ENCODE data around the gene TRIM64C. TPM values are rescaled to one million over a fixed set of nuclear protein-coding genes. Genes with fewer than 3 reads are reported as not detected.
"Not testable (repeated sequence)": the region's sequence is repeated elsewhere in the genome, so short reads cannot be mapped to it uniquely, and the experiment has no call there.

TRIM64C gene, protein sequence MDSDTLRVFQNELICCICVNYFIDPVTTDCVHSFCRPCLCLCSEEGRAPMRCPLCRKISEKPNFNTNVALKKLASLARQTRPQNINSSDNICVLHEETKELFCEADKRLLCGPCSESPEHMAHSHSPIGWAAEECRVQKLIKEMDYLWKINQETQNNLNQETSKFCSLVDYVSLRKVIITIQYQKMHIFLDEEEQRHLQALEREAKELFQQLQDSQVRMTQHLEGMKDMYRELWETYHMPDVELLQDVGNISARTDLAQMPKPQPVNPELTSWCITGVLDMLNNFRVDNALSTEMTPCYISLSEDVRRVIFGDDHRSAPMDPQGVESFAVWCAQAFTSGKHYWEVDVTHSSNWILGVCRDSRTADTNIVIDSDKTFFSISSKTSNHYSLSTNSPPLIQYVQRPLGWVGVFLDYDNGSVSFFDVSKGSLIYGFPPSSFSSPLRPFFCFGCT
- not detected for polyA plus RNA-seq

DNA sequence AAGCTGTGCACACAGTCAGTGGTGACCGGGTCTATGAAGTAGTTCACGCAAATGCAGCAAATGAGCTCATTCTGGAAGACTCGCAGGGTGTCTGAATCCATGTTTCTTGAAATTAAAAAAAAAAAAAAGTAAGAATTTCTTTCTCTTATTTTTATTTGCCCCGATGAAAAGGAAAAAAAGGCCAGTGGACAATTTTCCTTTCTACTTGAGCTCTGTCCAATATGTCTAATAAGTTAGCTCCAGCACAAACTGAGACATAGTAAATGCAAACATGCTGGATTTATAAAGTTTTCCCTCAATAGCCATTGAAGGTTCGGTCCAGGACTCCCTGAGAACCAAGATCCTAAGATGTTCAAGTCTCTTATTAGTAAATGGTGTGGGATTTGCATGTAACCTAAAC lies at the start of gene TRIM64C:
TRIM64C (minus strand) TSS at position 101 of the 400 bp plus-strand sequence; CDS start at position 101, 0 bp downstream.
- H3K9me3 Mint-ChIP-seq = peaks cover 0 to 30% (median 11%) of the 10 kb centered on the region in 6 donors
- not testable (repeated sequence) for H3K4me1 Mint-ChIP-seq; H3K27ac Mint-ChIP-seq; H3K4me3 Mint-ChIP-seq; H3K36me3 Mint-ChIP-seq; H3K27me3 Mint-ChIP-seq (ENCODE audit: low read depth in 3 of 3); DNase-seq

DNA sequence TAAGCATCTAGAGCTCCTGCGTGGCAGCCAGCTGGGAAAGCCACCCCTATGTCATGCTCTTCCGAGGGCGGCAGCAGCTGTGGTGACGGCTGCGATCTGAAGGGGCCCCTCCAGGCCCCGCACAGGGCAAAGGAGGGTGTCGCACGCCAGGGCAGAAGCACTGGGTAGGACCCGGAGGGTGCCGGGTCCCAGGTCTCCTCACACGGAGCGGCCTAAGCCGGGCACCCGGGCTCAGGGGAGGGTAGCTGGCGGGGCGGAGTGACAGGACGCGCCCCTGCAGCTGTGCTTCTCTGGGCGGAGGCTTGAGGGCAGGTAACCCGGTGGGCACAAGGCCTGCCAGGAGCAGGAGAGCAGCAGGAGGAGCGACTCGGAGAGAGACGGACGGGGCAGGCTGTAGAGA lies 43.4 kb upstream of the TRIM64C start:
- H3K27ac Mint-ChIP-seq; H3K4me3 Mint-ChIP-seq; H3K4me1 Mint-ChIP-seq; H3K36me3 Mint-ChIP-seq; H3K27me3 Mint-ChIP-seq (ENCODE audit: low read depth in 3 of 3); DNase-seq: not testable (repeated sequence)
- peaks cover 0 to 30% (median 16%) of the 10 kb centered on the region in 6 donors for H3K9me3 Mint-ChIP-seq

DNA sequence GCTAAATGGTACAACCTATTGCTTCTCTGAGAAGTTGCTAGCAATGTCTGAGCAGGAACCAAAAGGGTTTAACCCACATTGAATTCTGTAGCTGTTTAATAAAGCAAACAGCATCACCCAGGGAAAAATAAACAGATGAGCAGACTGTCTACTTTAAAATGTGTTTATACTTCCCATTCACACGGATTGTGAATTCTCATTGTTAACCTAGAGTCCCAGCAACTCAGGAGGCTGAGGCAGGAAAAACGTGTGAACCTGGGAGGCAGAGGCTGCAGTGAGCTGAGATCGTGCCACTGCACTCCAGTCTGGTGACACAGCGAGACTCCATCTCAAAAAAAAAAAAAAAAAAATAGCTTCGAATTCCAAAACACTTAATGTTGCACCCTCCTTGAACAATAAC lies 11.0 kb upstream of the TRIM64C start:
- not testable (repeated sequence) for H3K36me3 Mint-ChIP-seq; DNase-seq; H3K4me1 Mint-ChIP-seq; H3K27ac Mint-ChIP-seq; H3K4me3 Mint-ChIP-seq; H3K27me3 Mint-ChIP-seq (ENCODE audit: low read depth in 3 of 3)
- H3K9me3 Mint-ChIP-seq = peaks cover 5 to 71% (median 17%) of the 10 kb centered on the region in 6 donors

DNA sequence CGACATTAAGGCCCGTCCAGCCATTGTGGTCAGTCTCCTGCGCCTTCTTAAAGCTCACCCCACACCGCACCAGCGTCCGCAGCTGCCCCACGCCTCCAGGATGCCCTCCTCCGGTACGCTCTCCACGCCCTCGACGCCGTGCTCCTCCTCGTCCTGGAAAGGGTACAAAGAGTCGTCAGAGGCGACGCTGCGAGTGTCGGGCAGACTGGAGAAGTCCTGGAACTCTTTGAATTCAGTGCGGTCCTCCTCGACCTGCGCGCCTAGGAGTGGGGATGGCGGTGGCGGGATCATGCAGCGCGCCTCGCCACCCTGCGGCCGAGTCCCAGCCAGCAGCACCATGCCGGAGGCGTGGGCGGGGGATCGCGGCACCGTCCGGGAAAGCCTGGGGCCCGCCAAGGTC lies 9.1 kb downstream of the TRIM64C start:
- peaks cover 6 to 25% (median 11%) of the 10 kb centered on the region in 6 donors for H3K9me3 Mint-ChIP-seq
- not testable (repeated sequence) for H3K27me3 Mint-ChIP-seq (ENCODE audit: low read depth in 3 of 3); H3K36me3 Mint-ChIP-seq; H3K4me3 Mint-ChIP-seq; H3K27ac Mint-ChIP-seq; DNase-seq; H3K4me1 Mint-ChIP-seq

DNA sequence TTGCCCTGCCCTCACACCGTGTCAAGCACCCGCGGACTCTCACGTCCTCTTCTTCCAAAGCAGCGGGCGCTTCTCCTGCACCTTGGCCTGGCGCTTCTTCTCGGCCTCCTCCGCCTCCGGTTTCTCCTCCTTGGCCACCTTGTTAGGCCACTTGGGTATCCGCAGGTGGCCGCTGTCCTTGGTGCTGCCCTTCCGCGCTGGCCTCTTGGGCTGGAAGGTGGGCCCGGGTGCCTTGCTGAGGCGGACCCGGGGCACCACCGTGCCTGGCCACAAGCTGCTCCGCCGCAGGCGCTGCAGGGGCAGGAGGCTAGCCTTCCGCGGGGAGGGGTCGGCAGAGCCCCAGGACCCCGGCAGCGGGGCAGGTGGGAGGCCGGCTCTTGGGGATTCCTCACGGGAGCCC lies 10.7 kb downstream of the TRIM64C start:
- not testable (repeated sequence) for H3K36me3 Mint-ChIP-seq; DNase-seq; H3K27me3 Mint-ChIP-seq (ENCODE audit: low read depth in 3 of 3); H3K27ac Mint-ChIP-seq; H3K4me1 Mint-ChIP-seq; H3K4me3 Mint-ChIP-seq
- peaks cover 9 to 32% (median 17%) of the 10 kb centered on the region in 6 donors for H3K9me3 Mint-ChIP-seq

DNA sequence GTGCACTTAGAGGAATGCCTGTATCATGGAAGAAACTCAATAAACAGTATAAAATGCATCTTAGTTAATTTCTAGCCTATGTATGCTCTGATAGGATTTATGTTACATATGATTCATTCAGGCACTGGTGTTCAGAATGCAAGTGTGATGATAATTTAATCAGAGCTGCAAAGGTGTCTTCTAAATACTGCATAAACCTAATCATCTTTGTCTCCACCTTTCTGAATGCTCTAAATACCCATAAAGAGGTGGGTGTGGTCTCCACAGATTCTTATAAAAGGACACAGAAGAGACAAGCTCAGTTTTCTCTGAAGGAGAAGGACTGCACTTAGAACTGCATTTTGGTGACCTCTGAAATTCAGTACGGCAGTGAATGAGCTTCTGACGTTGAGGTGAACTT lies 30.4 kb downstream of the TRIM64C start, which contains the start of gene TRIM49B:
TRIM49B (plus strand) TSS at position 301 of the 400 bp plus-strand sequence. CDS start 2,777 bp downstream, outside the sequence.
- not testable (repeated sequence) for H3K27me3 Mint-ChIP-seq (ENCODE audit: low read depth in 3 of 3)

More for the DNA sequence above, 30.4 kb downstream of the TRIM64C start, which contains the start of gene TRIM49B:
- H3K4me3 Mint-ChIP-seq, H3K27ac Mint-ChIP-seq, H3K36me3 Mint-ChIP-seq, DNase-seq, H3K4me1 Mint-ChIP-seq: not testable (repeated sequence)
- H3K9me3 Mint-ChIP-seq = peaks cover 6 to 19% (median 13%) of the 10 kb centered on the region in 6 donors

Other genes with a start within 250 kb of the TRIM64C start
- not detected for gene TRIM51G, start 75.2 kb downstream of the TRIM64C start, polyA plus RNA-seq
- not detected for gene TRIM49B, start 30.3 kb downstream of the TRIM64C start, polyA plus RNA-seq
- gene FOLH1, start 149.5 kb upstream of the TRIM64C start, polyA plus RNA-seq = not detected

All from immature natural killer cell (primary cell).